A549 (cell line): ENCODE data around the gene EFCAB11. TPM values are rescaled to one million over a fixed set of nuclear protein-coding genes. Genes with fewer than 3 reads are reported as not detected.

Source experiments
- ATAC-seq, 2 experiments: fragments of 200-7000 bp in 1 of 2; fragments of >200 bp in 1 of 2; cut with Nextera tagmentation in 1 of 2; cut with Tn5 transposase in 1 of 2; 3 replicates each; pipeline versions ENCODE4 v1.8.0 to v1.9.1; 2018 to 2020; ENCODE audit warnings: mild to moderate bottlenecking in 1 of 2, moderate library complexity in 1 of 2
- CTCF ChIA-PET: fragments of 300-600 bp; sonication (Branson Sonifier 250); formaldehyde crosslinking; extraction: SDS; loops from one replicate; lab custom pipeline; 2021; ENCODE audit warnings: antibody characterized with exemption, inconsistent platforms; lab: Yijun Ruan, JAX
- POLR2A ChIA-PET: fragments of 350-600 bp; formaldehyde crosslinking; extraction: SDS; loops from one replicate; lab custom pipeline; 2021; ENCODE audit warnings: antibody characterized with exemption, inconsistent platforms; lab: Yijun Ruan, JAX
- DNase-seq, 2 experiments: peaks; one replicate each; pipeline versions ENCODE4 v3.0.0 to v3.0.0-alpha.2; 2011 to 2016; ENCODE audit warnings: low read depth in 1 of 2, low spot score in 1 of 2
- FAIRE-seq: peaks from 2 replicates; lab custom pipeline; 2011; peaks lifted over from hg19 to GRCh38; lab: Jason Lieb, UNC
- H3K27ac ChIP-seq, 2 experiments: fragments of >200 bp; sonication (Bioruptor Twin); formaldehyde crosslinking; 3 replicates each; pipeline ENCODE4 v1.5.1; 2016 to 2017
- H3K4me1 ChIP-seq: fragments of >200 bp; sonication (Bioruptor Twin); formaldehyde crosslinking; 3 replicates; pipeline ENCODE4 v1.6.1; 2016
- H3K4me2 ChIP-seq: fragments of >200 bp; sonication (Bioruptor Twin); formaldehyde crosslinking; 3 replicates; pipeline ENCODE4 v1.6.1; 2016
- H3K4me3 ChIP-seq: fragments of >200 bp; sonication (Bioruptor Twin); formaldehyde crosslinking; 3 replicates; pipeline ENCODE4 v1.5.1; 2016
- H3K9me3 ChIP-seq: fragments of >200 bp; sonication (Bioruptor Twin); formaldehyde crosslinking; 3 replicates; pipeline ENCODE4 v1.6.1; 2016
- BCL3 ChIP-seq: fragments of >200 bp; sonication (Bioruptor Twin); formaldehyde crosslinking; IDR thresholded peaks from 3 replicates; pipeline ENCODE4 v1.6.1; 2016
- CHD4 ChIP-seq: fragments of 200-600 bp; sonication (generic); IDR thresholded peaks from 2 replicates; pipeline ENCODE4 v1.6.1; 2016; ENCODE audit warnings: antibody characterized with exemption, mild to moderate bottlenecking, borderline replicate concordance
- E2F6 ChIP-seq: IDR thresholded peaks from 2 replicates; pipeline ENCODE4 v1.6.1; 2012; ENCODE audit warnings: low read depth, borderline replicate concordance
- EHF ChIP-seq: fragments of 250-450 bp; sonication (Bioruptor Pico); IDR thresholded peaks from 2 replicates; pipeline ENCODE4 v1.5.0; 2020; ENCODE audit warnings: mild to moderate bottlenecking
- EP300 ChIP-seq, 2 experiments: fragments of >200 bp; sonication (Bioruptor Twin); formaldehyde crosslinking; IDR thresholded peaks; 2 replicates in 1 of 2; 3 replicates in 1 of 2; pipeline ENCODE4 v1.6.1; 2016 to 2017
- FOSL2 ChIP-seq, 2 experiments: fragments of 450-650 bp in 1 of 2; fragments of >200 bp in 1 of 2; sonication (Bioruptor Twin) in 1 of 2; formaldehyde crosslinking; IDR thresholded peaks; 2 replicates each; pipeline versions ENCODE4 v1.5.0 to v1.6.1; 2016 to 2020; ENCODE audit warnings: mild to moderate bottlenecking in 1 of 2, moderate library complexity in 1 of 2
- FOXS1 ChIP-seq: fragments of 250-450 bp; sonication (Bioruptor Pico); IDR thresholded peaks from 2 replicates; pipeline ENCODE4 v1.5.0; 2020; ENCODE audit warnings: mild to moderate bottlenecking, moderate library complexity
- GATA3 ChIP-seq: IDR thresholded peaks from 2 replicates; pipeline ENCODE4 v1.6.1; 2012; ENCODE audit warnings: borderline replicate concordance
- HES2 ChIP-seq: fragments of >200 bp; sonication (Bioruptor Twin); formaldehyde crosslinking; IDR thresholded peaks from 2 replicates; pipeline ENCODE4 v1.6.1; 2016
- HEYL ChIP-seq: fragments of 250-450 bp; sonication (Bioruptor Pico); IDR thresholded peaks from 2 replicates; pipeline ENCODE4 v1.8.0; 2021; ENCODE audit warnings: mild to moderate bottlenecking, moderate library complexity
- HMGXB4 ChIP-seq: fragments of 250-450 bp; sonication (Bioruptor Pico); IDR thresholded peaks from 2 replicates; pipeline ENCODE4 v1.5.0; 2021; ENCODE audit warnings: mild to moderate bottlenecking, moderate library complexity, borderline replicate concordance
- HOXA7 ChIP-seq: fragments of 250-450 bp; sonication (Bioruptor Pico); IDR thresholded peaks from 2 replicates; pipeline ENCODE4 v1.5.0; 2020; ENCODE audit warnings: mild to moderate bottlenecking, moderate library complexity
- JUNB ChIP-seq: fragments of >200 bp; sonication (Bioruptor Twin); formaldehyde crosslinking; IDR thresholded peaks from 2 replicates; pipeline ENCODE4 v1.6.1; 2016
- KDM1A ChIP-seq: fragments of 200-600 bp; sonication (generic); IDR thresholded peaks from 2 replicates; pipeline ENCODE4 v1.6.1; 2016; ENCODE audit warnings: low read depth, mild to moderate bottlenecking
- KDM5A ChIP-seq: fragments of 200-600 bp; sonication (generic); IDR thresholded peaks from 2 replicates; pipeline ENCODE4 v1.6.1; 2016; ENCODE audit warnings: antibody characterized with exemption, mild to moderate bottlenecking
- MAFK ChIP-seq: fragments of 450-650 bp; IDR thresholded peaks from 2 replicates; pipeline ENCODE4 v1.6.1; 2014; ENCODE audit not compliant: partially characterized antibody
- MAZ ChIP-seq: fragments of 150-350 bp; IDR thresholded peaks from 2 replicates; pipeline ENCODE4 v1.6.1; 2014; ENCODE audit warnings: antibody characterized with exemption, low read depth, low read length, borderline replicate concordance
- NFE2L2 ChIP-seq: fragments of 150-350 bp; conservative IDR thresholded peaks from 2 replicates; pipeline ENCODE4 v1.6.1; 2014; ENCODE audit warnings: low read length
- POLR2A ChIP-seq: IDR thresholded peaks from 2 replicates; pipeline ENCODE4 v1.6.1; 2012; ENCODE audit warnings: mild to moderate bottlenecking, low read length
- POLR2AphosphoS2 ChIP-seq: conservative IDR thresholded peaks from 2 replicates; pipeline ENCODE4 v1.6.1; 2012; ENCODE audit warnings: low read length, improper control_type of control experiment, inconsistent platforms
- RAD21 ChIP-seq, 2 experiments: fragments of >200 bp in 1 of 2; sonication (Bioruptor Twin) in 1 of 2; formaldehyde crosslinking in 1 of 2; IDR thresholded peaks in 1 of 2; conservative IDR thresholded peaks in 1 of 2; 2 replicates in 1 of 2; 3 replicates in 1 of 2; pipeline ENCODE4 v1.6.1; 2012 to 2018; ENCODE audit warnings: inconsistent platforms in 1 of 2
- REST ChIP-seq: fragments of 200-600 bp; sonication (generic); IDR thresholded peaks from 2 replicates; pipeline ENCODE4 v1.6.1; 2016; ENCODE audit warnings: antibody characterized with exemption, mild to moderate bottlenecking, moderate library complexity
- TP53 ChIP-seq: fragments of 250-450 bp; sonication (Bioruptor Pico); IDR thresholded peaks from 2 replicates; pipeline ENCODE4 v1.5.0; 2021; ENCODE audit warnings: mild to moderate bottlenecking, moderate library complexity
- USF2 ChIP-seq: fragments of 450-650 bp; IDR thresholded peaks from 2 replicates; pipeline ENCODE4 v1.6.1; 2014; ENCODE audit warnings: antibody characterized with exemption
- ZFP36 ChIP-seq: fragments of 450-650 bp; IDR thresholded peaks from 2 replicates; pipeline ENCODE4 v1.6.1; 2014; ENCODE audit warnings: borderline replicate concordance; ENCODE audit not compliant: partially characterized antibody
- ZNF302 ChIP-seq: fragments of 250-450 bp; sonication (Bioruptor Pico); IDR thresholded peaks from 2 replicates; pipeline ENCODE4 v1.9.0; 2021; ENCODE audit warnings: inconsistent platforms, mild to moderate bottlenecking, moderate library complexity
- WGBS: methylation state at CpG from one replicate; pipeline ENCODE4 v1.1.6; 2017; ENCODE audit errors: missing lambda C conversion rate; 5-methylcytosine and 5-hydroxymethylcytosine counted together
- polyA plus RNA-seq, 4 experiments: library from polyadenylated mRNA; depleted of rRNA in 3 of 4; stranded (reverse); fragments of >200 nt; fragmentation: RNase III in 1 of 4; extraction: RNeasy Plus Mini Kit Qiagen cat#74134 plus additional on column Dnase treatment in 1 of 4; gene quantifications; 2 replicates in 3 of 4; 3 replicates in 1 of 4; pipeline ENCODE4 v1.2.3, GENCODE V29; 2011 to 2017

The EFCAB11 gene
- polyA plus RNA-seq, 2 of the 4 experiments (the other 2 are of a cell fraction) = 18.8 to 19.6 TPM

- POLR2A ChIA-PET = no interaction called here
Observed at GRCh38 chr14:89865153-89865552, 89.4 kb downstream of the EFCAB11 start.

GRCh38 chr14:89862856-89863255 lies 91.7 kb downstream of the EFCAB11 start:
- ChIA-PET POLR2A (no interaction called here), CTCF (no interaction called here)
- no peak for ATAC-seq
- Histone ChIP-seq H3K27ac (no peak overlapping the region), H3K4me1 (no peaks in the 10 kb centered on the region), H3K4me2 (no peak overlapping the region), H3K4me3 (no peak overlapping the region), H3K9me3 (peaks cover 9% of the 10 kb centered on the region)
- TF ChIP-seq NFE2L2 (no peak), POLR2A (no peak), HEYL (no peak), JUNB (no peak), FOSL2 (IDR thresholded peaks at IDR 0.05) (no peak), FOSL2 (CRISPR knock-in tag; IDR thresholded peaks at IDR 0.05) (no peak), HOXA7 (CRISPR knock-in tag) (no peak), POLR2AphosphoS2 (no peak), ZNF302 (CRISPR knock-in tag) (no peak), REST (no peak), USF2 (no peak), KDM5A (no peak), TP53 (CRISPR knock-in tag) (no peak), CHD4 (no peak), E2F6 (no peak), HMGXB4 (CRISPR knock-in tag) (no peak), MAZ (no peak), HES2 (no peak), EHF (no peak), FOXS1 (CRISPR knock-in tag) (no peak)
- no peak for FAIRE-seq
- no peak for DNase-seq

More at GRCh38 chr14:89865153-89865552, 89.4 kb downstream of the EFCAB11 start:
- Histone ChIP-seq H3K4me3 (no peak overlapping the region), H3K27ac (no peak overlapping the region), H3K4me1 (no peaks in the 10 kb centered on the region), H3K9me3 (peaks cover 11% of the 10 kb centered on the region), H3K4me2 (no peak overlapping the region)
- TF ChIP-seq BCL3 = no peak
- TF ChIP-seq ZFP36 = no peak
- no peak for TF ChIP-seq EP300 (IDR thresholded peaks at IDR 0.05)
- no peak for TF ChIP-seq KDM1A
- TF ChIP-seq MAFK = no peak
- no peak for TF ChIP-seq GATA3
- TF ChIP-seq RAD21 (conservative IDR thresholded peaks at IDR 0.05 in 1 of 2, IDR thresholded peaks at IDR 0.05 in 1 of 2) = no peak
- no peak for TF ChIP-seq POLR2AphosphoS2
- TF ChIP-seq FOSL2 (IDR thresholded peaks at IDR 0.05) = no peak
- TF ChIP-seq FOSL2 (CRISPR knock-in tag; IDR thresholded peaks at IDR 0.05) = no peak
- no peak for TF ChIP-seq TP53 (CRISPR knock-in tag)
- ATAC-seq = no peak
- DNase-seq = no peak
- CTCF ChIA-PET = no interaction called here
- FAIRE-seq = no peak
- WGBS = 59% methylated on average over 5 of the region's 5 CpGs
